HG03354 (cell line): ENCODE data around the gene FAM98A.

Experiments
- ATAC-seq: cut with Tn5 transposase; IDR thresholded peaks from one replicate; pipeline ENCODE4 v1.9.1; 2021; ENCODE audit warnings: mild to moderate bottlenecking; ENCODE audit not compliant: unreplicated experiment, poor library complexity, severe bottlenecking

Gene FAM98A

GRCh38 chr2:33599943-33600192 lies 769 bp upstream of the FAM98A start:
- ATAC-seq: no peak

GRCh38 chr2:33598561-33599174 lies 431 bp downstream of the FAM98A start:
- peak; percentile 65 for ATAC-seq

GRCh38 chr2:33597026-33597425 lies 2.1 kb downstream of the FAM98A start:
- ATAC-seq: no peak

GRCh38 chr2:33595385-33595784 lies 3.7 kb downstream of the FAM98A start:
- ATAC-seq: no peak

GRCh38 chr2:33589444-33589843 lies 9.7 kb downstream of the FAM98A start:
- ATAC-seq: no peak

- no peak for ATAC-seq
Observed at GRCh38 chr2:33588232-33588631, 10.9 kb downstream of the FAM98A start.

GRCh38 chr2:33586766-33587165 lies 12.3 kb downstream of the FAM98A start:
- no peak for ATAC-seq

- peak; percentile 79 for ATAC-seq
Observed at GRCh38 chr2:33583194-33583938, 15.7 kb downstream of the FAM98A start.

- no peak for ATAC-seq
Observed at GRCh38 chr2:33581872-33582271, 17.2 kb downstream of the FAM98A start.

GRCh38 chr2:33579227-33579626 lies 19.9 kb downstream of the FAM98A start:
- no peak for ATAC-seq

GRCh38 chr2:33577668-33578067 lies 21.4 kb downstream of the FAM98A start:
- no peak for ATAC-seq

- ATAC-seq: no peak
Observed at GRCh38 chr2:33577084-33577483, 22.0 kb downstream of the FAM98A start.

- no peak for ATAC-seq
Observed at GRCh38 chr2:33573657-33574056, 25.4 kb downstream of the FAM98A start.

GRCh38 chr2:33570681-33571080 lies 28.4 kb downstream of the FAM98A start:
- ATAC-seq: no peak

GRCh38 chr2:33561872-33562271 lies 37.2 kb downstream of the FAM98A start:
- ATAC-seq: no peak

GRCh38 chr2:33560017-33560416 lies 39.1 kb downstream of the FAM98A start:
- ATAC-seq: no peak

GRCh38 chr2:33559328-33559727 lies 39.8 kb downstream of the FAM98A start:
- no peak for ATAC-seq

- no peak for ATAC-seq
Observed at GRCh38 chr2:33555681-33556080, 43.4 kb downstream of the FAM98A start.

- no peak for ATAC-seq
Observed at GRCh38 chr2:33552758-33553461, 46.2 kb downstream of the FAM98A start.

- no peak for ATAC-seq
Observed at GRCh38 chr2:33550206-33550605, 48.9 kb downstream of the FAM98A start.

- no peak for ATAC-seq
Observed at GRCh38 chr2:33541243-33541642, 57.9 kb downstream of the FAM98A start.
